ENCODE data around the gene C4orf50.

Gene C4orf50

DNA sequence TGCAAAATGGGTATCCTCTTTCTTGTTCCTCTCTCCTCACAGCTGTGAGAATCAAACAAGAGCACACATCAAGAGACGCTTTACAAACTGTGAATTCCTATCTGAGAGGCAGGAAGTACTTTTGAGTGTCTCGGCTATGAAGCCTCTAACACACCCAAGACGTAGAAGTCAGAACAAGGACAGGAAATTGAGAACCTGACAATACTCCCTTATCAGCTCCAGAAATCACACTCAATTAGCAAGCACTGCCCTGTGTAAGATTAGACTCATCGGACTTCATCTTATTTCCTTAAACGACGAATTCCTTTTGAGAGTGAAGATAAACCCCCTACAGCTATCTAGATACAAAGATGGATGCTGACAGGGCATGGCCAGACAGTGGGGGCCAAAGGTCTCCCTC, 74.7 kb downstream of the C4orf50 start:
- no peak for DNase-seq (ENCODE audit: low read depth, low spot score)

DNA sequence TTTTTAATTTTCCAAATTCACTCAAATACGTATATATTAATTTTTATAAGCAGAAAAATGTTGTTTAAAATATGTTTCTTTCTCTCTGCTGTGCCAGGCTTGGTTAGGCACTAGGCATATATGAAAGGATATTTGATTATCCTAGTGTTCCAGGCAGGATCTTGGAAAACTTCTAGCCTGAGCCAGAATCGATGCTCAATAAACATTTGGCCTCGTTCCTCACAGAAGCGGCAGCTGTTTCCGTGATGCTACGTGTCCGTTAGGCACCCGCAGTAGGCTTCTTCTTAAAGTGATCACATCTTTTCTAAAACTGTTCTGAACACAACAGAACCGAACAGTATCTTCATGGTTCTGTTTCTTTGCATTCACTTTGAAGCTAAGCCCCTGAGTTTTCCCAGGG, 75.3 kb downstream of the C4orf50 start:
- no peak for DNase-seq (ENCODE audit: low read depth, low spot score)

- DNase-seq (ENCODE audit: low read depth, low spot score), result no peak
Measured at GRCh38 chr4:5941601-5942000, 76.6 kb downstream of the C4orf50 start.

GRCh38 chr4:5940470-5941203, 77.6 kb downstream of the C4orf50 start:
- no peak for DNase-seq (ENCODE audit: low read depth, low spot score)

DNA sequence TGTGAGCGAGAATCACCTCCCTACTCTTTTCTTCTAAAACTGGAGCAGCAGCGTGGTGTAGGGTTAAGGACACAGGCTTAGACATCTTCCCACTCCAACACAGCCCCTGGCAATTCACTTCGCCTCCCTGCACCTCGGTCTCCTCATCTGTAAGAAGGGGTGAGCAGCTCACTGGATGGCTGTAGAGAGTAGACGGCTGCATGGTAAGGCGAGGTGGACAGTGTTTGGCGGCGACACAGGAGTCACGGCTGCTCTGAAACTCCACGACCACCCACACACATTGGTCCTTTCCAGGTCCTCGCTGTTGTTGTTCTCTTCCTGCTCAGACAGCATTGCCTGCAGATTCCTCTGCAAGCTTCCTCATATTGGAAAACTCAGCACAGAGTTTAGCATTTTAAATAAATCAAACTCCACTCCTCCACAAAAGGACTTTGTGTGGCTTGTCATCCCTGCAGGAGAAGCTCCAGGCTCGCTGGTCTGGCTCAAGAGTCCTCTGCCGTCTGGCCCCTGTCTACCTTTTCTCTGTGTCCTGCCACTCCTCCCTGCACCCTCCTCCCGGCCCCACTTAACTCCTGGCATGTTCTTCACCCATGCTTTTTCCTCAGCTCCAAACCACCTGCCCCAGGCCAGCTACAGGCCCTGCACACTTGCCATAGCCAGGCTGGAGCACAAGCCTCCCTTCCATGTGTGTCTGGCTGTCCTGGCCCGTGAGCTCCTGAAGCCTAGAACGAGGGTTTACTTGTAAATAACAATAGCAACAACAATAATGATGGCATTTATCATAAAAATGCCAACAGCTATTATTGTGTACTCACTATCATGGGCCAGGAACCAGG, 84.0 kb downstream of the C4orf50 start:
- no peak for DNase-seq (ENCODE audit: low read depth, low spot score)

DNA sequence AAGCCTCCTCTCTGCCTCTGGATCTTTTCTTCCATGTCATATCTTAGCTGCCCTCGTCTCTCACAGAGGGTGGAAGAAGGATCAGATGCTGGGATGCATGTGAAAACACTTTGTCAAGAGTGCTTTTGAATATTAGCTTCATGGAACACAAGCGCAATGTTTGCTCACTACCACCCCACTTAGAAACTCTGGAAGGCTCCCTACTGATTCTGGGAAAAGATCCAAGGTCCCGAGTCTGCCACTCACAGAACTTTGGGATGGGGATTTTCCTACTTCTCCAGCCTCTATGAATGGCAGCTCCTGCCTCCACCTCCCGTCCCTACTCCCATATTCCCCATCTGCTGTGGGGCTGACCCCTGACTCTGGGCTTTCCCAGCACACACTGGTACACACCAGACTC, 85.1 kb downstream of the C4orf50 start:
- no peak for DNase-seq (ENCODE audit: low read depth, low spot score)

DNA sequence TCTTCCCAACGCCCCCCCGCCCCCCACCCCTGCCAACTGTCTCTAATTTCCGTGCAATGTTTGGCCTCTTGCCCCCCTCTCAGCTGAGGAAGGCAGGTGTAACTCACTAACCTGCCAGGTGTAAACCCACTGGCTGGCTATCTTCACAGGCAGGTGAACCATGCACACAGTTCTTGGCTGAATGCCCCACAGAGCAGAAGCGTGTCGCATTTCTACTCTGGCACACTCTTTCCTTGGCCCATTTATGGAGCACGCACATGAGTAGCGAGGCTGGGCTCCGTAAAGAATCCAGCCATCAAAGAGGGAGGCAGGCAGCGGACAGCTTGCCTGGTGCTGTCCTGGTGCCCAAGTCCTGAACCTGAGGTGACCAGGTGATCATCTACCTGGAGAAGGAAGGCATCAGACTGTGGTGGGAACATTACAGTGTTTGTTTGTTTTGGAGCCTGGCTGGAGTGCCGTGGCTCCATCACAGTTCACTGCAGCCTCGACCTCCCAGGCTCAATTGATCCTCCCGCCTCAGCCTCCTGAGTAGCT, 86.1 kb downstream of the C4orf50 start:
- DNase-seq (ENCODE audit: low read depth, low spot score), result no peak

- no peak for DNase-seq (ENCODE audit: low read depth, low spot score)
Measured at GRCh38 chr4:5931526-5931925, 86.7 kb downstream of the C4orf50 start.

- DNase-seq (ENCODE audit: low read depth, low spot score), result no peak
Measured at GRCh38 chr4:5930876-5931275, 87.4 kb downstream of the C4orf50 start.

DNA sequence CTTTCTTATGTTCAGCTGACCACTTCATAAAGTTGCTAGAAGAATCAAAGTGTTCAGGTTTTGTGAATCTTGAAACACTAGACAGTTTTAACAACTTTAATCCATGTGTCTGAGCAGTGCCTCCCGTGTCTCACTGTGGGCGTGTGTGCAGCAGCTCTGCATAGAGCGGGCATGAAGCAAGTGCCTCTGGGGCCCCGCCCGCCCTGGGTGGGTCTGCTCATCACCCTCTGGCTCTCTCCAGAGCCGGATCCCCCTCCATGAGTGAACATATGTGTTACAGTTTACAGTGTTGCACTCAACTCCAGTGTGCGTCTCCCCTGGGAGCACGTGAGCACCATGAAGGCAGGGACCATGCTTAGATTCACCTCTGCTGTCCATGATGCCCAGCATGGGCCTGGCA, 87.8 kb downstream of the C4orf50 start:
- no peak for DNase-seq (ENCODE audit: low read depth, low spot score)

GRCh38 chr4:5928844-5929420, 89.3 kb downstream of the C4orf50 start:
- no peak for DNase-seq (ENCODE audit: low read depth, low spot score)

DNA sequence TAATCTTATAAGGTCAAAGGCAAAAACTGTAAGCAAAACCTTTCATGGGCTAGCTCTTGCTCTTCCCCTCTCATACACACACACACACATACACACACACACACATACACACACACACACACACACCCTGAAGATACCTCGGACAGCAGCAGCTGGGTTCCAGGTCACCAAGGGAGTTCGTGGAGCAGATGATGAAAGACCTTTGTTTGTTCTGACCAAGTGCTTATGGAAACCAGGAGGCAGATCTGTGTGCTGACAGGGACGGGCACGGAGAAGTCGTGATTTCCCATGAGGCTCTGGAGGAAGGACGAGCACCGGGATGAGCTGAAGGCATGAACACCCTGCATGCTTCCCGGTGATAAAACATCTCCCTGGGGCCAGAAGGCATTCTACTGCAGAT, 90.0 kb downstream of the C4orf50 start:
- DNase-seq (ENCODE audit: low read depth, low spot score), result no peak

DNA sequence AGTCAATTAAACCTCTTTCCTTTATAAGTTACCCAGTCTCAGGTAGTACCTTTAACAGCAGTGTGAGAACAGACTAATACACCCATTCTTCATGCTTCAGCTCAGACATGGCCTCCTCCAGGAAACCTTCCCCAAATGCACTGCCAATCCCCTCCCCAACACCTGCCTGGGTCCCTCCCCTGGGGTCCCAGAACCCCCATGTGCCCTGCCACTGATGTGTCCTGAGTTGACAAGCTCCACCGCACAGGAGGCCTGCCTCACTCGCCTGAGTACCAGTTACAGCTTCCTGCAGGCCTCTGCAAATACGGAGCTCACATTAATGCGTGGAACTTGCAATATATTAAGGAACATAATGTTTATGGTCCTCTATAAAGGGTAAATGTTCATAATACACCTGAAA, 90.5 kb downstream of the C4orf50 start:
- DNase-seq (ENCODE audit: low read depth, low spot score), result no peak

GRCh38 chr4:5927116-5927515, 91.1 kb downstream of the C4orf50 start:
- DNase-seq (ENCODE audit: low read depth, low spot score), result no peak

DNA sequence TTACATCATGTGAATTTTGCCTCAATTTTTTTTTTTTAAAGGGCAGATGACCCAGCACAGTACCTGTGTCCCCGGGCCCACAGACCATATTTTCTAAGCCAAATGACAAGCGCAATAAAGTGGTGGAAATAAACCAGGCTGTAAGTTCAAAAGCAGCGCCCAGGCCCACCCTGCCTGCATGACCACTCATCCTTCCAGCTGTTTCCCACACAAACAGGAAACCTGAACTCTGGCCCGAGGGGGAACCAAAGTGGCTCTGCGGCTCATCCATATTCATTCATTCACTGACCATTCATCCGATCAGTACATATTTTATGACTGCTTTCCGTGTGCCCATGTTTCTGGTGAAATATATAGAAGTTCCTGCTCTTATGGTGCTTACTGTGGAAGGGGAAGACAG, 91.6 kb downstream of the C4orf50 start:
- DNase-seq (ENCODE audit: low read depth, low spot score), result no peak

DNA sequence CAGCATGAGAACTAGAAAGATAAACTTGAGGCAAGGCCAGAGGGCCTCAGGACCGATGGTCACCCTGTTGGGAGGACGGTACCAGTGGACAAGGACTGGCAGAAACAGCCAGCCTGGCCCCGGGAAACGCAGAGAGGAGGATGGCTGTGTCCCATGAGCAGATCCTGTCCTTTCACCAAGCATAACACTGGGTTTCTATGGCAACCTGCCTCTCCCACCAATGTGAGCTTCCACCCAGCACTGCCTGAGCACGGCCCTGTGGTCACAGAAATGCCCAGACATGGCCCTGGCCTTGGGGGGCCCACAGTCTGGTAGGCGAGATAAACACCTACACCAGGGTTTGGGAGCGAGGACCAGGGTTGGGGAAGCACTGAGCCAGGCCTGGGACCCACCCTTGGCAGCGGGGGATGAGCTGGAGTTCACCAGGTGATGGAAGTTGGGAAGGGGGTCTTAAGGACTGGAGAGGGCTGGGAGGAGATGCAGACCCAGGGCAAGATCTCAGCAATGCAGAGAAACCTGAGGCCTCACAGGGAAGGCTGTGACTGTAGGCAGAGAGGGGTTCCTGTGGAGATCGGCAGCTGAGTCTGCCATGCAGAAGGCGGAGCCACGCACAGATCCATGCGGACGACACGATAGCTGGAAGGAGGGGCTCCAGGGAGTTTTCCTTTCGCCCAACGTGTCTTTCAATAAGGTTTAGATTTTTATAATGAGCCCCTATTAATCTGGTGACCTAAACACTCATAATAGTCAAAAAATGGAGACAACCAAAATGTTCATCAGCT, 92.6 kb downstream of the C4orf50 start:
- DNase-seq (ENCODE audit: low read depth, low spot score), result no peak

GRCh38 chr4:5924461-5925125, 93.6 kb downstream of the C4orf50 start:
- DNase-seq (ENCODE audit: low read depth, low spot score), result no peak

GRCh38 chr4:5923376-5923775, 94.9 kb downstream of the C4orf50 start:
- DNase-seq (ENCODE audit: low read depth, low spot score), result no peak

DNA sequence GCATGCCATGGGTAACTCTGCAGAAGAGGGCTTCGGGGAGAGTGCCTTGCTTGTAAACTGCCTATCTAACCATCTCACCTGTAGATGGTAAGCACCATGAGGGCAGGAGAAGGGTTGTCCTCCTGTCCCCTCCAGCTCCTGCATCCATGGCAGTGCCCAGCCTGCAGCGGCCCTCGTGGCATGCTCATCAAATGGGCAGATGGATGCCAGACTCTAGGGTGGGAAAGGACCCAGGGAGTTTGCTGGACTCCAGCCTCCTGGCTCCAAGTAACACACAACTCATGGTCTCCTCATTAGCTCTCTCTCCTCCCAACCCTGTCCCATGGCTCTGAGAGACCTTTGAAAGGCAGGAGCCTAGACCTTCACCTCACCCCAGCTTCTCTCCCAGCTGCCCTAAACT, 95.7 kb downstream of the C4orf50 start:
- no peak for DNase-seq (ENCODE audit: low read depth, low spot score)

DNA sequence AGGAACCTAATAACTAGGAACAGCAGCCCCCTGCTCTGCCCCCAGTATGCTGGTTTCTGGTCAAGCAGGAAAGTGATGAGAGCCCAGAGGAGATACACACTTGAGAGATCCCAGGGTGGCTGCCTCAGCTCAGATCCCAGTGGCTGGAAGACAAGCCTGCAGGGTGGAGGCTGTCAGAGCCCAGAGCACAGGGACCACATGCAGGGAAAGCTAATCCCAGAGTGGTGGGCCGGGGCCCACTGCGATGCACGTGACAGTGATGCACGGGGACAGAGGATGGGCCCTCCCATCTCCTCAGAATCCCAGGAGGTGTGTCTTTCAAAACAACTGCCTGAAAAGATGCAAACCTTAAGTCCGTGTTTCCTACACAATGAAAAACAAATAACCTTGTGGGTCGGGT, 96.2 kb downstream of the C4orf50 start:
- DNase-seq (ENCODE audit: low read depth, low spot score), result no peak
